NCI-H1417 (cell line): ENCODE results near the gene MUCL1.
"Not testable (repeated sequence)": the region's sequence is repeated elsewhere in the genome, so short reads cannot be mapped to it uniquely, and the experiment has no call there.

Source experiments
- DNase-seq, 3 experiments: peaks; one replicate each; lab custom pipeline; 2025; lab: John Stamatoyannopoulos, UW

MUCL1 gene

GRCh38 chr12:54853933-54854538, at the start of gene MUCL1:
Gene MUCL1 (plus strand): TSS chr12:54854516. CDS start chr12:54854583, 67 bp downstream.
- peak; percentile 70 to 90 (median 87) for DNase-seq

GRCh38 chr12:54821676-54822075, 32.6 kb upstream of the MUCL1 start:
- DNase-seq, result no peak

- DNase-seq, result no peak
These were observed 29.9 kb upstream of the MUCL1 start for GRCh38 chr12:54824402-54824801.

- DNase-seq, result no peak
These were observed 24.8 kb upstream of the MUCL1 start for GRCh38 chr12:54829511-54829910.

GRCh38 chr12:54830199-54830598, 24.1 kb upstream of the MUCL1 start:
- no peak for DNase-seq

- no peak for DNase-seq
These were observed 22.7 kb upstream of the MUCL1 start for GRCh38 chr12:54831631-54832030.

- DNase-seq, result peak in 2 of 3 experiments; percentile 44 to 64
These were observed 14.0 kb upstream of the MUCL1 start for GRCh38 chr12:54840244-54840865.

GRCh38 chr12:54857406-54857805, 3.1 kb downstream of the MUCL1 start:
- no peak for DNase-seq

- DNase-seq, result no peak
These were observed 4.2 kb downstream of the MUCL1 start for GRCh38 chr12:54858562-54858961.

- DNase-seq, result no peak
These were observed 5.2 kb downstream of the MUCL1 start for GRCh38 chr12:54859502-54859901.

GRCh38 chr12:54861927-54862326, 7.6 kb downstream of the MUCL1 start:
- DNase-seq, result no peak

GRCh38 chr12:54863948-54864618, 9.8 kb downstream of the MUCL1 start:
- DNase-seq, result no peak

- DNase-seq, result no peak
These were observed 11.5 kb downstream of the MUCL1 start for GRCh38 chr12:54865683-54866324.

GRCh38 chr12:54868690-54869089, 14.4 kb downstream of the MUCL1 start:
- DNase-seq, result no peak

- DNase-seq, result no peak
These were observed 15.7 kb downstream of the MUCL1 start for GRCh38 chr12:54870048-54870447.

GRCh38 chr12:54870617-54871016, 16.3 kb downstream of the MUCL1 start:
- no peak for DNase-seq

GRCh38 chr12:54879150-54879549, 24.8 kb downstream of the MUCL1 start:
- DNase-seq, result peak in 1 of 3 experiments; percentile 19

GRCh38 chr12:54879579-54879978, 25.3 kb downstream of the MUCL1 start:
- no peak for DNase-seq

GRCh38 chr12:54882079-54882478, 27.8 kb downstream of the MUCL1 start:
- no peak for DNase-seq

GRCh38 chr12:54882597-54882996, 28.3 kb downstream of the MUCL1 start:
- DNase-seq, result not testable (repeated sequence)

- peak in 1 of 3 experiments; percentile 40 for DNase-seq
These were observed 34.1 kb downstream of the MUCL1 start for GRCh38 chr12:54888428-54888827.

GRCh38 chr12:54890339-54890738, 36.0 kb downstream of the MUCL1 start:
- peak; percentile 43 to 76 (median 72) for DNase-seq
